Osteoblast (primary cell): ENCODE results near the gene PRR5L. TPM values are rescaled to one million over a fixed set of nuclear protein-coding genes. Genes with fewer than 3 reads are reported as not detected.

Experiments used
- DNase-seq: peaks from one replicate; pipeline ENCODE4 v3.0.0; 2011; ENCODE audit warnings: low spot score, mixed read lengths; ENCODE audit not compliant: insufficient read length; ENCODE audit errors: missing footprints
- H2AFZ ChIP-seq: 2 replicates; pipeline ENCODE4 v1.6.0; 2011; ENCODE audit warnings: mild to moderate bottlenecking, low read length
- H3K27ac ChIP-seq: 2 replicates; pipeline ENCODE4 v1.5.1; 2011; ENCODE audit warnings: mild to moderate bottlenecking, low read depth, low read length, moderate library complexity
- H3K27me3 ChIP-seq: 2 replicates; pipeline ENCODE4 v1.6.0; 2012; ENCODE audit warnings: mild to moderate bottlenecking, control low read depth, inconsistent platforms, low read length, moderate library complexity; ENCODE audit not compliant: insufficient read depth
- H3K36me3 ChIP-seq: 2 replicates; pipeline ENCODE4 v1.5.1; 2011; ENCODE audit warnings: mild to moderate bottlenecking, low read length, control low read depth, moderate library complexity; ENCODE audit not compliant: insufficient read depth
- H3K4me1 ChIP-seq: 2 replicates; pipeline ENCODE4 v1.5.1; 2011; ENCODE audit warnings: mild to moderate bottlenecking, low read length, control low read depth, moderate library complexity; ENCODE audit not compliant: insufficient read depth
- H3K4me2 ChIP-seq: 2 replicates; pipeline ENCODE4 v1.6.0; 2011; ENCODE audit warnings: mild to moderate bottlenecking, low read length; ENCODE audit not compliant: insufficient read depth
- H3K4me3 ChIP-seq: fragments of 200-600 bp; sonication (generic); 3 replicates; pipeline ENCODE4 v1.5.1; 2012; ENCODE audit warnings: mild to moderate bottlenecking, low read length, inconsistent platforms; ENCODE audit not compliant: insufficient read depth
- H3K79me2 ChIP-seq: 2 replicates; pipeline ENCODE4 v1.6.0; 2012; ENCODE audit warnings: mild to moderate bottlenecking, low read length, control low read depth, inconsistent platforms; ENCODE audit not compliant: insufficient read depth
- H3K9me3 ChIP-seq: 2 replicates; pipeline ENCODE4 v1.5.1; 2011; ENCODE audit warnings: low read depth, low read length, control low read depth
- H4K20me1 ChIP-seq: 2 replicates; pipeline ENCODE4 v1.6.0; 2012; ENCODE audit warnings: mild to moderate bottlenecking, low read length, control low read depth; ENCODE audit not compliant: insufficient read depth
- total RNA-seq: library from RNA; depleted of rRNA; stranded (reverse); fragments of >200 nt; gene quantifications from 2 replicates; pipeline ENCODE4 v1.2.3, GENCODE V29; 2012
- TF ChIP-seq, protein P1 (sequence below): IDR thresholded peaks from 2 replicates; pipeline ENCODE4 v1.5.1; 2011; ENCODE audit warnings: mild to moderate bottlenecking, low read depth, low read length, moderate library complexity; ENCODE audit errors: extremely low read depth

Gene PRR5L
- total RNA-seq, 1 donor = 9.8 TPM

DNA sequence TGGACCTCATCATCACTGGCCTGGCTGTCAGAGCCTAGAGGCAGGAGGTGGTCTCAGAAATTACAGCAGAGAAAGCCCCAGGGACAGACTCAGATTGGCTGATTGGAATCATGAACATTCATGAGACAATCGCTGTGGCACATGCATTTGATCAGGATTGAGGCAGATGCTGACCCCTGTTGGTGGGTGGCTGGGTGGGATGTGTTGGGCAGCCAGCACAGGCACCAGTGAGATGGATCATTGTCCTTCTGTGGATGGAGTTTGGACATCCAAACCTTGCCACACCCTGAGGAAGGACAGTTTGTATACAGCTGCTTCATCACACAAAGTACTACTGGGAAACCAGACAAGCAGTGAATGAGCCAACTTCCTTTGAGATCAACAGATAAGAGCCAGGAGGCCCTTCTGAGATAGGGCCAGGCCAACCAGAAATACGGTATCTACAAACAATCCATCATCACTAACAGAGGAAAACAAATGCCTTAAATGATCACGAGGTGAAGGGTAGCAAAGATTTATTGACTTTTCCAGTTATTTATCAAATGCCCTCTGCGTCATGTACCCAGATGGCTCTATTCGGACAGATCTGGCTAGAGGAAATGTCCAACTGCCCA is 24.2 kb upstream of the PRR5L start:
- peaks cover 14% of the 10 kb centered on the region for H3K36me3 ChIP-seq
- no peaks in the 10 kb centered on the region for H3K9me3 ChIP-seq
- no peak overlapping the region for H2AFZ ChIP-seq
- no peaks in the 10 kb centered on the region for H4K20me1 ChIP-seq
- no peaks in the 10 kb centered on the region for H3K4me1 ChIP-seq
- DNase-seq = peak; percentile 80
- no peak overlapping the region for H3K4me2 ChIP-seq
- TF ChIP-seq, protein P1, sequence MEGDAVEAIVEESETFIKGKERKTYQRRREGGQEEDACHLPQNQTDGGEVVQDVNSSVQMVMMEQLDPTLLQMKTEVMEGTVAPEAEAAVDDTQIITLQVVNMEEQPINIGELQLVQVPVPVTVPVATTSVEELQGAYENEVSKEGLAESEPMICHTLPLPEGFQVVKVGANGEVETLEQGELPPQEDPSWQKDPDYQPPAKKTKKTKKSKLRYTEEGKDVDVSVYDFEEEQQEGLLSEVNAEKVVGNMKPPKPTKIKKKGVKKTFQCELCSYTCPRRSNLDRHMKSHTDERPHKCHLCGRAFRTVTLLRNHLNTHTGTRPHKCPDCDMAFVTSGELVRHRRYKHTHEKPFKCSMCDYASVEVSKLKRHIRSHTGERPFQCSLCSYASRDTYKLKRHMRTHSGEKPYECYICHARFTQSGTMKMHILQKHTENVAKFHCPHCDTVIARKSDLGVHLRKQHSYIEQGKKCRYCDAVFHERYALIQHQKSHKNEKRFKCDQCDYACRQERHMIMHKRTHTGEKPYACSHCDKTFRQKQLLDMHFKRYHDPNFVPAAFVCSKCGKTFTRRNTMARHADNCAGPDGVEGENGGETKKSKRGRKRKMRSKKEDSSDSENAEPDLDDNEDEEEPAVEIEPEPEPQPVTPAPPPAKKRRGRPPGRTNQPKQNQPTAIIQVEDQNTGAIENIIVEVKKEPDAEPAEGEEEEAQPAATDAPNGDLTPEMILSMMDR = no peak
- H3K27me3 ChIP-seq = no peaks in the 10 kb centered on the region
- H3K4me3 ChIP-seq = no peak overlapping the region
- H3K27ac ChIP-seq = no peak overlapping the region
- H3K79me2 ChIP-seq = no peaks in the 10 kb centered on the region

DNA sequence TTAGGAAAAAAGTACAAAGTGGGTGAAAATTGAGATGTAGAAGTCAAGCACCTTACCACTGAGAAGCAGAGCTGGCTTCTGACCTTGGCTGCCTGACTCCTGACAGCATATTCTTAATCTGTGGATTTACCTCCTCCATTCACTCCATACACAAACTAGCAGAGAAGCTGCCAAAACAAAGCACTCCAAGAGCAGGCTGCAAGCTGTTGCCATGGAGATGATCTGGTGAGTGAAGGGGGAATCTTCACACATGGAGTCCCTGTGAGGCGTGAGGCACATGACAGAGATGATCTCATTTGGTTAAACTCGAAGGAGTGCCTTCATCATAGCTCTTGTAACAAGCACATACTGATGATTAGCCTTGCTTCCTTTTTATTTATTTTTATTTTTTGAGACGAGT is 23.0 kb upstream of the PRR5L start:
- no peaks in the 10 kb centered on the region for H4K20me1 ChIP-seq
- TF ChIP-seq, protein P1 = no peak
- H3K36me3 ChIP-seq = peaks cover 14% of the 10 kb centered on the region
- H3K27me3 ChIP-seq = no peaks in the 10 kb centered on the region
- no peak overlapping the region for H3K27ac ChIP-seq
- H3K4me3 ChIP-seq = no peak overlapping the region
- H3K4me1 ChIP-seq = no peaks in the 10 kb centered on the region
- DNase-seq = peak; percentile 27
- H2AFZ ChIP-seq = no peak overlapping the region
- no peak overlapping the region for H3K4me2 ChIP-seq
- no peaks in the 10 kb centered on the region for H3K9me3 ChIP-seq
- H3K79me2 ChIP-seq = no peaks in the 10 kb centered on the region

DNA sequence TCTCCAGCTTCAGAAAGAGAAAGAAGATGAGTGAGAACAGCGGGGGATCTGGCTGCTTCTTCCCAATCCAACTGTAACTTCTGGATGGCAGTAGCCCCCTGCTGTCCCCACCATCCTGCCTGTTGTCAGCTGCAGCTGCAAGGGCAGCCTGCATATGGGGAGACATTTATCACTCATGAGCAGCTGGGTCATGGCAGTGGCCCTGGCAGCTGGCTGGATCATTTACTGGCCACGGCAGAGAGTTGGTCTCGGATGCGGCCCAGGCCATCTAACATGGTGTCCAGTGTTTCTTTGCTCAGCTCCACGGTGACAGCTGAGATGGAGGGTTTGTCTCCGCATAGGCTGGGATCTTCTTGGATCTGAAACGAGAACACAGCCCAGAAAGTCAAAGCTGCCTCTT is 21.7 kb upstream of the PRR5L start:
- peak; percentile 38 for DNase-seq
- Histone ChIP-seq H3K9me3 (no peaks in the 10 kb centered on the region), H3K4me3 (no peak overlapping the region), H2AFZ (no peak overlapping the region), H3K4me1 (no peaks in the 10 kb centered on the region), H4K20me1 (peaks cover 2% of the 10 kb centered on the region), H3K36me3 (peaks cover 14% of the 10 kb centered on the region), H3K79me2 (no peaks in the 10 kb centered on the region), H3K4me2 (no peak overlapping the region), H3K27me3 (no peaks in the 10 kb centered on the region), H3K27ac (no peak overlapping the region)
- TF ChIP-seq, protein P1 = no peak

DNA sequence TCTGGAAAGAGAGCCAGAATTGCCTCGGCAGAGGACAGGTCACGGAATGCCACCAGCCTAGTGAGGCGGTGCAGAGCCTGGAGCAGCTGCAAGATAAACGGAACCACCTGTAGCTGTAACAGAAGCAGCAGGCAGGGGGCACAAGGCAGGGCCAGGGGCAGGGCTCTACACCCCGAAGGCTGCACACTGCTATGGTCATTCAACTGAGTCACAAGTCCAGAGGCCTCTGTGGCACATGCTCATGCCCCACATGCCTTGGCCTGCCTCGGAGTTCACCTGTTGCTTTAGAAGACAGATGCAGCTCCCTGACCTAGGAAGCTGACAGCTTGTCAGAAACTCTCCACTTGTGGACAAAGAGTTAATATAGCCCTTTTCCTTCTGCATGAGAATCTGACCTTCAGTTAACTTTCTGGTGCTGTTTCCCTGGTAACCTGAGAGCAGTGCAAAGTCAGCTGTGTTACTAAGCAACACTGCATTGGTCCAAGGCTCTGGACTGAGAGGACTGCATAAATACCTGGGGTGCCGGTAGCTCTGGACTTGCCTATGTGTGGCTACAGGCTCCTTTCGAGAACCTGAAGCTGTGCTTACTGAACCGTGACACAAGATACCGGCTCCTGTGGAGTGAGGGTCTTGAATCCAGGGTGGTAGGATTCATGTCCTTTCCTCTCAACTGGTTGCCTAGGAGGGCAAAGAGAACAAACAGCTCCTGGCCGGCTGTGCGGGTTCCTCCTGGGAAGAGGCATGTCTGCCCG is 17.4 kb upstream of the PRR5L start:
- Histone ChIP-seq H2AFZ (no peak overlapping the region), H3K4me1 (no peaks in the 10 kb centered on the region), H3K4me2 (no peak overlapping the region), H3K79me2 (peaks cover 23% of the 10 kb centered on the region), H3K27me3 (no peaks in the 10 kb centered on the region), H3K36me3 (no peaks in the 10 kb centered on the region), H3K9me3 (no peaks in the 10 kb centered on the region), H4K20me1 (peaks cover 18% of the 10 kb centered on the region), H3K27ac (no peak overlapping the region), H3K4me3 (no peak overlapping the region)
- TF ChIP-seq, protein P1 = no peak
- peak; percentile 48 for DNase-seq
